Fibroblast of lung (primary cell): ENCODE results near the gene DIO3. TPM values are rescaled to one million over a fixed set of nuclear protein-coding genes. Genes with fewer than 3 reads are reported as not detected.

Experiments
- DNase-seq, 2 donors: peaks; one replicate each; pipeline versions ENCODE4 v3.0.0 to v3.0.0-alpha.2; 2010; ENCODE audit warnings: low read depth in 2 of 2
- H2AFZ ChIP-seq: 2 replicates; pipeline ENCODE4 v1.5.1; 2012; ENCODE audit warnings: low read length, control low read depth, inconsistent platforms
- H3K27ac ChIP-seq: 2 replicates; pipeline ENCODE4 v1.5.1; 2011; ENCODE audit warnings: low read length, control low read depth; ENCODE audit not compliant: insufficient read depth
- H3K27me3 ChIP-seq: 2 replicates; pipeline ENCODE4 v1.5.1; 2011; ENCODE audit warnings: mild to moderate bottlenecking, low read length; ENCODE audit not compliant: control insufficient read depth, insufficient read depth
- H3K36me3 ChIP-seq: 2 replicates; pipeline ENCODE4 v1.5.1; 2011; ENCODE audit warnings: low read length; ENCODE audit not compliant: control insufficient read depth, insufficient read depth
- H3K4me1 ChIP-seq: 2 replicates; pipeline ENCODE4 v1.5.1; 2011; ENCODE audit warnings: low read length; ENCODE audit not compliant: control insufficient read depth, insufficient read depth; ENCODE audit errors: extremely low read depth
- H3K4me2 ChIP-seq: 2 replicates; pipeline ENCODE4 v1.5.1; 2011; ENCODE audit warnings: low read length, control low read depth; ENCODE audit not compliant: insufficient read depth; ENCODE audit errors: extremely low read depth
- H3K4me3 ChIP-seq, 4 experiments: fragments of 200-600 bp in 1 of 4; sonication (generic) in 1 of 4; replicated peaks in 1 of 4; 2 replicates each; pipeline ENCODE4 v1.5.1; 2011 to 2016; ENCODE audit warnings: low read length in 4 of 4, low read depth in 3 of 4, mild to moderate bottlenecking in 3 of 4, control low read depth in 2 of 4, inconsistent platforms in 1 of 4, mixed read lengths in 1 of 4; ENCODE audit not compliant: insufficient read depth in 1 of 4; ENCODE audit errors: control extremely low read depth in 1 of 4
- H3K79me2 ChIP-seq: 2 replicates; pipeline ENCODE4 v1.5.1; 2012; ENCODE audit warnings: mild to moderate bottlenecking, low read length, inconsistent platforms; ENCODE audit not compliant: control insufficient read depth, insufficient read depth
- H3K9ac ChIP-seq: 2 replicates; pipeline ENCODE4 v1.5.1; 2011; ENCODE audit warnings: mild to moderate bottlenecking, low read length, control low read depth; ENCODE audit not compliant: insufficient read depth
- H3K9me3 ChIP-seq: 2 replicates; pipeline ENCODE4 v1.5.1; 2012; ENCODE audit warnings: low read depth, low read length; ENCODE audit not compliant: control insufficient read depth, insufficient read depth
- H4K20me1 ChIP-seq: 2 replicates; pipeline ENCODE4 v1.5.1; 2011; ENCODE audit warnings: low read length; ENCODE audit not compliant: control insufficient read depth, insufficient read depth; ENCODE audit errors: extremely low read depth
- EZH2 ChIP-seq: IDR thresholded peaks from 2 replicates; pipeline ENCODE4 v1.5.1; 2012; ENCODE audit warnings: low read length, control low read depth, mild to moderate bottlenecking; ENCODE audit errors: missing control alignments
- polyA plus RNA-seq, 2 donors: library from polyadenylated mRNA; depleted of rRNA in 1 of 2; stranded (reverse) in 1 of 2; unstranded in 1 of 2; fragments of >200 nt; gene quantifications; 2 replicates each; pipeline ENCODE4 v1.2.1, GENCODE V29; 2011 to 2012; ENCODE audit warnings: missing spikeins in 1 of 2
- total RNA-seq: library from RNA; depleted of rRNA; stranded (reverse); fragments of >200 nt; gene quantifications from 2 replicates; pipeline ENCODE4 v1.2.1, GENCODE V29; 2014
- TF ChIP-seq, protein P1 (sequence below), 2 donors: IDR thresholded peaks in 1 of 2; conservative IDR thresholded peaks in 1 of 2; 1 replicate in 1 of 2; 2 replicates in 1 of 2; pipeline ENCODE4 v1.5.1; 2011 to 2012; ENCODE audit warnings: low read length in 2 of 2, control low read depth in 1 of 2, inconsistent platforms in 1 of 2, low read depth in 1 of 2, mild to moderate bottlenecking in 1 of 2

DIO3 gene
- total and polyA plus RNA-seq, 2 donors (not counting 1 experiment from before 2014, with no cell fraction given) = 0.17 TPM; not detected in 1

DNA sequence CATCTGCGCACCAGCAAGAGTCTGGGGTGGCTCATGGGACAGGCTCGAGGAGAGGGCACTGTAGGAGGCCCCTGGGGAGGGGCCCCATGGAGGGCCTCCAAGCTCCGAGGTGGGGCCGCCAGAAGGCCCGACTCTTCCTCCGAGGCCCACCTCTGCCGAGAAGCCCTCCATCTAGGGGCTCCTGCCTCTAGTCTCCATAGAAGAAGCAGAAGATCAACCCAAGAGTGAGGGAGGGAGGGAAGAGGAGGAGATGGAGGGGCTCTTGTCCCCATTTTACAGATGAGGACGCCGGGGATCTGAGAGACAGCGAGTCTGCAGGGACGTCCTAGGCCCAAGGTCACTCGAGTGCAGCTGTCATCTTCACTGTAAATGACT lies 41.2 kb downstream of the DIO3 start:
- Histone ChIP-seq H3K79me2 (no peaks in the 10 kb centered on the region), H3K36me3 (no peaks in the 10 kb centered on the region), H3K9ac (no peak overlapping the region), H2AFZ (no peak overlapping the region), H3K4me2 (no peak overlapping the region), H3K27ac (no peak overlapping the region), H3K4me3 (no peak overlapping the region), H4K20me1 (no peaks in the 10 kb centered on the region), H3K9me3 (no peaks in the 10 kb centered on the region), H3K27me3 (peaks cover under 1% of the 10 kb centered on the region), H3K4me1 (no peaks in the 10 kb centered on the region)
- TF ChIP-seq, protein P1, sequence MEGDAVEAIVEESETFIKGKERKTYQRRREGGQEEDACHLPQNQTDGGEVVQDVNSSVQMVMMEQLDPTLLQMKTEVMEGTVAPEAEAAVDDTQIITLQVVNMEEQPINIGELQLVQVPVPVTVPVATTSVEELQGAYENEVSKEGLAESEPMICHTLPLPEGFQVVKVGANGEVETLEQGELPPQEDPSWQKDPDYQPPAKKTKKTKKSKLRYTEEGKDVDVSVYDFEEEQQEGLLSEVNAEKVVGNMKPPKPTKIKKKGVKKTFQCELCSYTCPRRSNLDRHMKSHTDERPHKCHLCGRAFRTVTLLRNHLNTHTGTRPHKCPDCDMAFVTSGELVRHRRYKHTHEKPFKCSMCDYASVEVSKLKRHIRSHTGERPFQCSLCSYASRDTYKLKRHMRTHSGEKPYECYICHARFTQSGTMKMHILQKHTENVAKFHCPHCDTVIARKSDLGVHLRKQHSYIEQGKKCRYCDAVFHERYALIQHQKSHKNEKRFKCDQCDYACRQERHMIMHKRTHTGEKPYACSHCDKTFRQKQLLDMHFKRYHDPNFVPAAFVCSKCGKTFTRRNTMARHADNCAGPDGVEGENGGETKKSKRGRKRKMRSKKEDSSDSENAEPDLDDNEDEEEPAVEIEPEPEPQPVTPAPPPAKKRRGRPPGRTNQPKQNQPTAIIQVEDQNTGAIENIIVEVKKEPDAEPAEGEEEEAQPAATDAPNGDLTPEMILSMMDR (conservative IDR thresholded peaks at IDR 0.05 in 1 of 2, IDR thresholded peaks at IDR 0.05 in 1 of 2; ENCODE audit: low read depth in 1 of 2, low read length in 2 of 2) = no peak
- TF ChIP-seq EZH2 = no peak
- no peak for DNase-seq

DNA sequence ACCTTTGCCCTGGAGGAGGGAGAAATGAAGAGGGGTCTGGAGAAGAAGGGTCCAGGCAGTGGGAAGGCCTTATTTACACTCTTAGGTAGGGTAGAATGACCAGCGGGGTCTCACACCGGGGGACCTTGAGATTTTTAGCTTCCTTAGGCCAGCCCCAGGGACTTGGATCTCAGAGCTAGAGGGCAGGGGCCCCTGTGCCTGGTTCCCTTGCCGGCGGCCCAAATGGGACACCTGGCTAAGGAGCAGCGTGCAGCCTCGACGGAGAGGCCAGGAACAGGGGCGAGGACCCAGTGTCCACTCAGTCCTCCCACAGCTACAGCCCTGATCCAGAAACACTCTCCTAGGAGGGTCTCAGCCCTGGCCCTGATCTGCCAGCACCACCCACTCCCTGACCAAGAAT lies 41.8 kb downstream of the DIO3 start:
- Histone ChIP-seq H4K20me1 (no peaks in the 10 kb centered on the region), H3K4me2 (no peak overlapping the region), H3K4me1 (no peaks in the 10 kb centered on the region), H3K27me3 (peaks cover 7% of the 10 kb centered on the region), H3K27ac (no peak overlapping the region), H3K36me3 (no peaks in the 10 kb centered on the region), H2AFZ (no peak overlapping the region), H3K9ac (no peak overlapping the region), H3K9me3 (no peaks in the 10 kb centered on the region), H3K79me2 (no peaks in the 10 kb centered on the region), H3K4me3 (no peak overlapping the region)
- no peak for DNase-seq
- no peak for TF ChIP-seq EZH2
- TF ChIP-seq, protein P1 (conservative IDR thresholded peaks at IDR 0.05 in 1 of 2, IDR thresholded peaks at IDR 0.05 in 1 of 2; ENCODE audit: low read depth in 1 of 2, low read length in 2 of 2) = no peak

DNA sequence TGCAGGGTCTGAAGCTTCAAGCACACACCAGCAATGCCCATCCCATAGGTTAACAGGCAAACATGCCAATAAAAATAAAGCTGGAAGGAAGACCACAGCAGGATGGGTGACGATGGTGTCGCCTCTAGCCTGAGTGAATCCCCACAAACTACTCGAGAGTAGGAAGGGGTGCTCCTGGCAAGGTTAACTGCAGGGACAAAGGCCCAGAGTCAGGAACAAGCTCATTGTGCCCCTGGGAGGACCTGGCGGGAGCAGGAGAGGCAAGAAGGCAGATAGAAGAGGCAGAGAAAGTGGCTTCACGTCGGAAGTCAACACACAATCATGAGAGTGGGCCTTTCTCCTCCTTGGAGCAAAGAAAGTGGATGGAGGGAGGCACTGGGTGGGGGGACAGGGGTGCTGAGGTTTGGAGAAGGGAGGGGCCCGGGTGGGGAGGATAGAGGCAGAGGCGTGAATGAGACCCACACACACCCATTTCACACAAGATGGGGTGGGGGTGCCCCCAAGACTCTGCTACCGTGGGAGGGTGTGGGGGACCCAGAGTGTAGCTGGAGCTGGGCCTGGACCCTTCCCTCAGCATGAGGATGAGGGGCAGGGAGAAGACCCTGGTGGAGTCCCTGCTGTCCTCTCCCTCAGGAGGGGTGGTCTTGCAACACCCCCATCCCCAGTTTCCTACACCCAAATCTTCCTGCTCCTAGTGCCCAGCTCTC lies 43.1 kb downstream of the DIO3 start:
- H4K20me1 ChIP-seq = no peaks in the 10 kb centered on the region
- no peak for DNase-seq
- H3K9me3 ChIP-seq = no peaks in the 10 kb centered on the region
- no peak overlapping the region for H3K27ac ChIP-seq
- H3K9ac ChIP-seq = no peak overlapping the region
- no peak overlapping the region for H3K4me2 ChIP-seq
- H2AFZ ChIP-seq = no peak overlapping the region
- no peak for TF ChIP-seq EZH2
- TF ChIP-seq, protein P1 (conservative IDR thresholded peaks at IDR 0.05 in 1 of 2, IDR thresholded peaks at IDR 0.05 in 1 of 2; ENCODE audit: low read depth in 1 of 2, low read length in 2 of 2) = no peak
- no peaks in the 10 kb centered on the region for H3K79me2 ChIP-seq
- H3K27me3 ChIP-seq = peaks cover 7% of the 10 kb centered on the region
- no peaks in the 10 kb centered on the region for H3K36me3 ChIP-seq
- no peak overlapping the region for H3K4me3 ChIP-seq
- no peaks in the 10 kb centered on the region for H3K4me1 ChIP-seq
